Myocyte (in vitro differentiated cells): ENCODE measurements around the gene SUZ12. TPM values are rescaled to one million over a fixed set of nuclear protein-coding genes. Genes with fewer than 3 reads are reported as not detected.
"Not testable (repeated sequence)": the region's sequence is repeated elsewhere in the genome, so short reads cannot be mapped to it uniquely, and the experiment has no call there.

Source experiments
- DNase-seq: peaks from one replicate; pipeline ENCODE4 v3.0.0-alpha.2; 2012; ENCODE audit warnings: low read depth
- total RNA-seq: library from RNA; depleted of rRNA; stranded (reverse); fragments of >200 nt; gene quantifications from 2 replicates; pipeline ENCODE4 v1.2.3, GENCODE V29; 2014

Gene SUZ12
- total RNA-seq, 1 donor from 2014 or later: 12.2 TPM

DNA sequence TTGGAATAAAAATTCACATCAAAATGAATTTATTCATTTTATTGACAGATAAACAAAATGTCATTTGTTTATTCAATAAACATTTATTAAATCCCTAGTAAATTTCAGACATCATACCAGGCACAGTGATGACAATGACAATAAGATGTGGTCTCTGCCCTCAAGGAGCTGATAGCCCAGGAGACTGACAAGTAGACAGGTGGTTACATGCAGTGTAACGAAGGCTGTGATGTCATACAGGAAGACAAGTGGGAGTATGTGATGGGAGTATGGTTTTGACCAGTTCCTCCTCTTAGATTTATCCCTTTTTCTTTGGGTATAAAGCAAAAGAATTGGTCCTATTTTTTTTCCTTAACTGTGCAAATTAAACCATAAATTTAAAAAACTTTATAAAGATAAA, 97.0 kb downstream of the SUZ12 start:
- DNase-seq: peak; percentile 3

DNA sequence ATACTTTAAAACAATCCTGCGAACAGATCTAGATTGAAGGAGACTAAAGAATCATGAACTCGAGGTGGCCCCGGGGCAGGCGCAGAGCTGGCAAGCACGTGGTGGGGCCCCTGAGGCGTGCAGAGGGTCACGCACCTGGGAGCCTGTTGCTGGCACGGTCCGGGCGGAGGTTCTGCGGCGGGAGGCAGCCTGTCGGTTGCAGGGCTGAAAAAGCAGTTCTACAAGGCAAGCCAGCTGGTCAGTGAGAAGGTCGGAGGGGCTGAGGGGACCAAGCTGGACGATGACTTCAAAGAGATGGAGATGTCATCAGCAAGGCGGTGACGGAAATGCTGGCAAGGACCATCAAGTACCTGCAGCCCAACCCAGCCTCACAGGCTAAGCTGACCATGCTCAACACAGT, 103.4 kb downstream of the SUZ12 start:
- not testable (repeated sequence) for DNase-seq

DNA sequence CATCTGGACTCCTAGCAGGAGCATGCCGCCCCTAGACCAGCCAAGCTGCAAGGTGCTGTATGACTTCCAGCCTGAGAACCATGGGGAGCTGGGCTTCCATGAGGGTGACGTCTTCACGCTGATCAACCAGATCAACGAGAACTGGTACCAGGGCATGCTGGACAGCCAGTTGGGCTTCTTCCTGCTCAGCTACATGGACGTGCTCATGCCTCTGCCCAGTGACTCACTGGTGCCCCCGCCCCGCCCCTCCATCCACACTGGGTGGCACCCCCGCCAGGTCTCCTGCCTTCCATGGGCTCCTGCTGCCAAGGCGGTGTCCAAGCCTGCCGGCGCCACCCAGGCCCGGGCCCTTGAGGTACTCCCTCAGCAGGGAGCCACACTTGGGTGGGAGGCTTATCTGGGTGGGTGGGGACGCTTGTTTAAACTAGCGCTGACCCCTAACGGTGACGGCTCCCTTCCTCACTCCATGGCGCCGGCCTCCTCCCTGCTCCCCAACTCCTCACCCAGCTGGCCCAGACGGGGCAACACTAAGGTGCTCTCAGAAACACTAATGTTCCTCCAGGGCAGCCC, 104.6 kb downstream of the SUZ12 start:
- DNase-seq: not testable (repeated sequence)

DNA sequence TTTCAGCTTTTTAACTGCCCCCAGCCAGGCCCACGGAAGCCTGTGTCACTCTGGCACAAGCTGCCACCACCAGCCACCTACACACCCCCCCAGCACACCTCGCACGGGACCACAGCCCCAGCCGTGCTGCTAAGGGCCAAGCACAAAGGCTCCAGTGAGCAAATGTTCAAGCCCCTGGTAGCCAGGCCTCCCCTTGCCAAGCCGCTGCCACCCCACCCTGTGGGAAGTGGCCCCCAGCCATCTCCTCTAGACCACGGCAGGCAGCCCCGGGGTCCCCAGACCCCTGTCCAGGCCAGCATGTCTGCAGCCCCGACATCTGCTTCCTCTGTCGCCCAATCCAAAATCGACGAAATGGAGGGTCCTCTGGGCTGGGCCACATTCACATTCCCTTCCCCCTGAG, 105.5 kb downstream of the SUZ12 start:
- DNase-seq: not testable (repeated sequence)

DNA sequence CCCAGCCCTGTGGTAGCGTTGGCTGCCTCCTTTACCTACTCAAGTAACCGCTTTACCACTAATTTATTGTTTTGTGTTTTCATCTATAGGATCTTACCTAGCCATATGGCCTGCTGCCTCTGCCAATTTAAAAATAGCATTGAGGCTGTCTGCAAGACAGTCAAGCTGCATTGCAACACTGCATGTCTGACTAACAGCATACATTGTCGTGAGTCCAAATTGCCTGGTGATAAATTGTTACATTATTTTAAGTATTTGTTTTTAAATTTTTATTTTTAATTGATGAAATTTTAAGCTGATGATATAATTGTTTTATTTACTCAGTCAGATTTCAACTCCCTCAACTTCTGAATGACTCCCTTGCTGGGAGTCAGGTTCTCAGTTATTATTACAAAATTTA, 108.8 kb downstream of the SUZ12 start:
- not testable (repeated sequence) for DNase-seq

DNA sequence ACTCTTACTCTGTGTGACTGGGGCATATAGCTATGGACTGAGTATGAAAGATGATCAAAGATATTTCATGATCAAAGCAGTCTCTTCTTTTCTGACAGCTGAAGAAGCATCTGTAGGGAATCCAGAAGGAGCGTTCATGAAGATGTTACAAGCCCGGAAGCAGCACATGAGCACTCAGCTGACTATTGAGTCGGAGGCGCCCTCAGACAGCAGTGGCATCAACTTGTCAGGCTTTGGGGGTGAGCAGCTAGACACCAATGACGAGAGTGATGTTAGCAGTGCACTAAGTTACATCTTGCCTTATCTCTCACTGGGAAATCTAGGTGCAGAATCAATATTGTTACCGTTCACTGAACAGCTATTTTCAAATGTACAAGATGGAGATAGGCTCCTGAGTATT, 110.9 kb downstream of the SUZ12 start:
- DNase-seq: not testable (repeated sequence)

Other genes with a start within 250 kb of the SUZ12 start
- gene COPRS, start 77.8 kb upstream of the SUZ12 start, total RNA-seq: 104 and 108 TPM in 2 replicates
- 36.1 and 41.3 TPM in 2 replicates for gene UTP6, start 35.3 kb upstream of the SUZ12 start, total RNA-seq
- gene LRRC37B, start 70.4 kb downstream of the SUZ12 start, total RNA-seq: 3.8 and 7.0 TPM in 2 replicates
- 42.3 and 48.0 TPM in 2 replicates for gene RHOT1, start 205.5 kb downstream of the SUZ12 start, total RNA-seq